Psoas muscle (tissue), 8 donors: ENCODE measurements around the gene NR6A1. TPM values are rescaled to one million over a fixed set of nuclear protein-coding genes. Genes with fewer than 3 reads are reported as not detected.

ENCODE experiments used
- ATAC-seq, 4 donors: fragments of 200-7000 bp; cut with Tn5 transposase; one replicate each; pipeline ENCODE4 v1.9.1; 2020; ENCODE audit warnings: moderate library complexity in 3 of 4, mild to moderate bottlenecking in 2 of 4
- DNase-seq, 2 donors: peaks; one replicate each; pipeline ENCODE4 v3.0.0-alpha.2; 2020
- H3K27ac ChIP-seq: fragments of 200-600 bp; one replicate; pipeline ENCODE4 v1.8.0; 2022
- H3K27me3 ChIP-seq, 3 donors: fragments of 200-600 bp in 1 of 3; one replicate each; pipeline versions ENCODE4 v1.6.1 to v1.8.0; 2013 to 2022; ENCODE audit warnings: low read length in 2 of 3, mild to moderate bottlenecking in 2 of 3, moderate library complexity in 1 of 3; ENCODE audit not compliant: insufficient read depth in 3 of 3
- H3K36me3 ChIP-seq, 2 donors: fragments of 200-600 bp in 1 of 2; one replicate each; pipeline versions ENCODE4 v1.6.1 to v1.8.0; 2013 to 2022; ENCODE audit warnings: low read depth in 1 of 2, mild to moderate bottlenecking in 1 of 2, moderate library complexity in 1 of 2; ENCODE audit not compliant: insufficient read depth in 1 of 2
- H3K4me1 ChIP-seq: fragments of 200-600 bp; one replicate; pipeline ENCODE4 v1.8.0; 2022
- H3K4me3 ChIP-seq: fragments of 200-600 bp; one replicate; pipeline ENCODE4 v1.8.0; 2022; ENCODE audit warnings: mild to moderate bottlenecking
- H3K9me3 ChIP-seq: fragments of 200-600 bp; one replicate; pipeline ENCODE4 v1.8.0; 2022
- WGBS, 3 donors: extraction: QIAGEN DNeasy Blood & Tissue Kit; methylation state at CpG; one replicate each; pipeline versions ENCODE4 v1.1.6 to v1.1.7; 2013; 5-methylcytosine and 5-hydroxymethylcytosine counted together
- intact Hi-C, 2 donors: fragments of 100-400 bp; cut with DNase I; formaldehyde crosslinking; loops; one replicate each; pipeline versions ENCODE4 v1.11.0 to v1.14.2; 2022
- polyA plus RNA-seq, 3 donors: library from polyadenylated mRNA; stranded (reverse); fragments of 200-250 nt; gene quantifications; one replicate each; pipeline ENCODE4 v1.2.3, GENCODE V29; 2013
- total RNA-seq, 4 donors: library from RNA; stranded (reverse); fragmentation: NEBNext Ultra II Directional in 2 of 4; extraction: Animal tissue kit (Norgen Biotek cat#: 25700) in 2 of 4; gene quantifications; one replicate each; pipeline versions ENCODE4 v1.2.1 to v1.2.4, GENCODE V29; 2021 to 2023
- TF ChIP-seq, protein P1 (sequence below): fragments of 200-600 bp; IDR thresholded peaks from one replicate; pipeline ENCODE4 v1.8.0; 2022; ENCODE audit warnings: antibody characterized with exemption
- donor health status: healthy with polysubstance abuse.
- donor health status: DM: no; HTN: no; CAD: no; lungs with moderate emphysema.
- donor health status: Bipolar disorder and iron deficiency.
- donor health status: healthy.
- donor health status: DM: yes; HTN: yes; CAD: no.
- donor health status: DM: no; HTN: no; CAD: no.
- donor health status: DM: no; HTN: no; CAD: no.
- donor health status: DM: yes; HTN: yes; CAD: no.

The NR6A1 gene
- total and polyA plus RNA-seq, 7 donors, result 0.32 to 2.6 (median 0.70) TPM

DNA sequence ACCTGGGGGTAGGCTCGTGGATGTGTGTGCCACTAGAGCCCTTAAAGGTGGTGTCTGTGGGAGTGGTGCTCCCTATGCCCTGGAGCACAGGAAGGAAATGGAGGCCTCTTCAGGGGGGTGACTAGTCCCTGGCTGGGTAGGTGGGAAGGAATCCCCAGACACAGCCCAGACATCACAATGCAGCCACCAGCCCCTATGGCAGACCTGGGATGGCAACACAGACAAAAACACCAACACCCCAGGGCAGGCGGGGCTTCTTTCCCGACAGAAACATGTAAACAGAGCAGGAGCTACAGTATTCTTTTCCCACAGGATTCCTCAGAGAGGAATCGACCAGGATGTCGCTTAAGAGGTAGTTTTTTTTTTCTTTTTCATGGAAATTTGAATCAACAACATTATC lies 253.5 kb downstream of the NR6A1 start:
- no peak for DNase-seq
- WGBS, 3 donors, result 71 to 87% (median 78%) methylated on average over 5 of the region's 5 CpGs
- TF ChIP-seq, protein P1, sequence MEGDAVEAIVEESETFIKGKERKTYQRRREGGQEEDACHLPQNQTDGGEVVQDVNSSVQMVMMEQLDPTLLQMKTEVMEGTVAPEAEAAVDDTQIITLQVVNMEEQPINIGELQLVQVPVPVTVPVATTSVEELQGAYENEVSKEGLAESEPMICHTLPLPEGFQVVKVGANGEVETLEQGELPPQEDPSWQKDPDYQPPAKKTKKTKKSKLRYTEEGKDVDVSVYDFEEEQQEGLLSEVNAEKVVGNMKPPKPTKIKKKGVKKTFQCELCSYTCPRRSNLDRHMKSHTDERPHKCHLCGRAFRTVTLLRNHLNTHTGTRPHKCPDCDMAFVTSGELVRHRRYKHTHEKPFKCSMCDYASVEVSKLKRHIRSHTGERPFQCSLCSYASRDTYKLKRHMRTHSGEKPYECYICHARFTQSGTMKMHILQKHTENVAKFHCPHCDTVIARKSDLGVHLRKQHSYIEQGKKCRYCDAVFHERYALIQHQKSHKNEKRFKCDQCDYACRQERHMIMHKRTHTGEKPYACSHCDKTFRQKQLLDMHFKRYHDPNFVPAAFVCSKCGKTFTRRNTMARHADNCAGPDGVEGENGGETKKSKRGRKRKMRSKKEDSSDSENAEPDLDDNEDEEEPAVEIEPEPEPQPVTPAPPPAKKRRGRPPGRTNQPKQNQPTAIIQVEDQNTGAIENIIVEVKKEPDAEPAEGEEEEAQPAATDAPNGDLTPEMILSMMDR, result no peak
- no peak for ATAC-seq
- H3K4me1 ChIP-seq, result no peaks in the 10 kb centered on the region
- no peaks in the 10 kb centered on the region for H3K9me3 ChIP-seq
- H3K4me3 ChIP-seq, result no peak overlapping the region
- peaks cover 0 to 8% (median 0%) of the 10 kb centered on the region in 3 donors for H3K27me3 ChIP-seq
- no peaks in the 10 kb centered on the region for H3K36me3 ChIP-seq
- intact Hi-C loops, result no loop called here
- no peak overlapping the region for H3K27ac ChIP-seq

GRCh38 chr9:124514874-124515273 lies 256.2 kb downstream of the NR6A1 start:
- H3K4me3 ChIP-seq, result no peak overlapping the region
- H3K4me1 ChIP-seq, result no peaks in the 10 kb centered on the region
- ATAC-seq (no peak), DNase-seq (no peak)
- peaks cover 0 to 27% (median 0%) of the 10 kb centered on the region in 3 donors for H3K27me3 ChIP-seq
- TF ChIP-seq, protein P1, result no peak
- WGBS, 3 donors, result 74 to 87% (median 85%) methylated on average over 5 of the region's 5 CpGs
- intact Hi-C loops, result no loop called here
- H3K27ac ChIP-seq, result no peak overlapping the region
- H3K9me3 ChIP-seq, result no peaks in the 10 kb centered on the region
- no peaks in the 10 kb centered on the region for H3K36me3 ChIP-seq

- Histone ChIP-seq H3K4me1 (no peaks in the 10 kb centered on the region), H3K27ac (no peak overlapping the region), H3K36me3 (no peaks in the 10 kb centered on the region), H3K27me3 (peaks cover 0 to 27% (median 0%) of the 10 kb centered on the region in 3 donors), H3K9me3 (no peaks in the 10 kb centered on the region), H3K4me3 (no peak overlapping the region)
- ATAC-seq, result no peak
- intact Hi-C loops, result no loop called here
- TF ChIP-seq, protein P1, result no peak
- no peak for DNase-seq
- WGBS, 3 donors, result 61 to 83% (median 73%) methylated on average over 4 of the region's 4 CpGs
Observed at GRCh38 chr9:124514125-124514524, 257.0 kb downstream of the NR6A1 start.

GRCh38 chr9:124513376-124513994 lies 257.6 kb downstream of the NR6A1 start:
- intact Hi-C loops, result no loop called here
- H3K4me1 ChIP-seq, result no peaks in the 10 kb centered on the region
- H3K36me3 ChIP-seq, result no peaks in the 10 kb centered on the region
- WGBS, 3 donors, result 42 to 43% (median 43%) methylated on average over 5 of the region's 5 CpGs
- H3K9me3 ChIP-seq, result no peaks in the 10 kb centered on the region
- H3K4me3 ChIP-seq, result no peak overlapping the region
- peak in 1 of 4 donors; percentile 27 for ATAC-seq
- TF ChIP-seq, protein P1, result no peak
- peaks cover 0 to 27% (median 0%) of the 10 kb centered on the region in 3 donors for H3K27me3 ChIP-seq
- H3K27ac ChIP-seq, result no peak overlapping the region
- DNase-seq, result no peak

GRCh38 chr9:124512806-124513204 lies 258.3 kb downstream of the NR6A1 start:
- Histone ChIP-seq H3K9me3 (no peaks in the 10 kb centered on the region), H3K27ac (no peak overlapping the region), H3K27me3 (peaks cover 0 to 27% (median 0%) of the 10 kb centered on the region in 3 donors), H3K4me1 (no peaks in the 10 kb centered on the region), H3K36me3 (no peaks in the 10 kb centered on the region), H3K4me3 (no peak overlapping the region)
- ATAC-seq (peak in 1 of 4 donors; percentile 27), DNase-seq (no peak)
- WGBS, 3 donors, result 83 to 91% (median 85%) methylated on average over 9 of the region's 9 CpGs
- intact Hi-C loops, result loop anchor here in 1 of 2 donors (1.0 kb wide), 1 partner anchor 21 kb away; no protein-coding TSS in a partner anchor
- TF ChIP-seq, protein P1, result no peak
